HepG2 (cell line): ENCODE measurements around the gene HTRA2. TPM values are rescaled to one million over a fixed set of nuclear protein-coding genes. Genes with fewer than 3 reads are reported as not detected.
A peak's percentile ranks its signal among the peaks of the same experiment; 100 is the strongest.

Source experiments
- AKNA ChIP-seq: sonication (generic); formaldehyde crosslinking; IDR thresholded peaks from 2 replicates; pipeline ENCODE4 v1.4.0; 2020; ENCODE audit warnings: missing genetic modification reagents, borderline replicate concordance
- CHCHD3 ChIP-seq: sonication (generic); formaldehyde crosslinking; IDR thresholded peaks from 2 replicates; pipeline ENCODE4 v1.8.0; 2022; ENCODE audit warnings: mild to moderate bottlenecking, missing genetic modification reagents, moderate library complexity
- GMEB1 ChIP-seq: sonication (generic); formaldehyde crosslinking; IDR thresholded peaks from 2 replicates; pipeline ENCODE4 v1.5.1; 2020; ENCODE audit warnings: missing genetic modification reagents, mild to moderate bottlenecking, borderline replicate concordance
- PPARG ChIP-seq: conservative IDR thresholded peaks from 2 replicates; pipeline ENCODE4 v1.6.1; 2016; ENCODE audit warnings: missing biosample characterization, missing genetic modification reagents
- SMAD9 ChIP-seq: sonication (generic); formaldehyde crosslinking; IDR thresholded peaks from 2 replicates; pipeline ENCODE4 v1.5.1; 2020; ENCODE audit warnings: mild to moderate bottlenecking, missing genetic modification reagents
- ZIK1 ChIP-seq: sonication (generic); formaldehyde crosslinking; IDR thresholded peaks from 2 replicates; pipeline ENCODE4 v1.5.0; 2020; ENCODE audit warnings: mild to moderate bottlenecking, low read depth, missing genetic modification reagents, borderline replicate concordance
- ZNF264 ChIP-seq: sonication (generic); formaldehyde crosslinking; IDR thresholded peaks from 2 replicates; pipeline ENCODE4 v1.4.0; 2020; ENCODE audit warnings: missing genetic modification reagents
- ZNF30 ChIP-seq: sonication (generic); formaldehyde crosslinking; IDR thresholded peaks from 2 replicates; pipeline ENCODE4 v1.5.0; 2020; ENCODE audit warnings: mild to moderate bottlenecking, missing genetic modification reagents
- ZNF343 ChIP-seq: sonication (generic); formaldehyde crosslinking; IDR thresholded peaks from 2 replicates; pipeline ENCODE4 v1.4.0; 2020; ENCODE audit warnings: mild to moderate bottlenecking, missing genetic modification reagents
- ZNF589 ChIP-seq: sonication (generic); formaldehyde crosslinking; conservative IDR thresholded peaks from 2 replicates; pipeline ENCODE4 v1.8.0; 2022; ENCODE audit warnings: mild to moderate bottlenecking, moderate library complexity, missing genetic modification reagents
- polyA plus RNA-seq, 8 experiments: library from polyadenylated mRNA; depleted of rRNA in 3 of 8; stranded (reverse) in 7 of 8; unstranded in 1 of 8; fragments of >200 nt; fragmentation: Illumina TruSeq in 4 of 8; extraction: Trizol in 4 of 8; gene quantifications; 2 replicates each; pipeline versions ENCODE4 v1.2.1 to v1.2.3, GENCODE V29; 2011 to 2016; ENCODE audit warnings: low read depth in 4 of 8, missing spikeins in 1 of 8, mixed read lengths in 1 of 8; ENCODE audit not compliant: insufficient read depth in 1 of 8
- total RNA-seq, 5 experiments: library from RNA; depleted of rRNA; stranded (reverse); fragments of >200 nt; fragmentation: Illumina TruSeq; extraction: Trizol; gene quantifications; 2 replicates each; pipeline ENCODE4 v1.2.3, GENCODE V29; 2016; ENCODE audit warnings: low read depth in 1 of 5
- TF ChIP-seq, protein P1 (sequence below): sonication (generic); formaldehyde crosslinking; IDR thresholded peaks from 2 replicates; pipeline ENCODE4 v1.4.0; 2020; ENCODE audit warnings: missing genetic modification reagents
- TF ChIP-seq, protein P2 (sequence below): IDR thresholded peaks from 2 replicates; pipeline ENCODE4 v1.6.1; 2012; ENCODE audit warnings: low read length, improper control_type of control experiment
- TF ChIP-seq, protein P3 (sequence below): sonication (generic); formaldehyde crosslinking; IDR thresholded peaks from 2 replicates; pipeline ENCODE4 v1.4.0; 2020; ENCODE audit warnings: missing genetic modification reagents

HTRA2 gene
- total and polyA plus RNA-seq, 2 of the 13 experiments (the other 11 are each of a cell fraction or from before 2014, with no cell fraction given), result 47.7 to 50.3 TPM

DNA sequence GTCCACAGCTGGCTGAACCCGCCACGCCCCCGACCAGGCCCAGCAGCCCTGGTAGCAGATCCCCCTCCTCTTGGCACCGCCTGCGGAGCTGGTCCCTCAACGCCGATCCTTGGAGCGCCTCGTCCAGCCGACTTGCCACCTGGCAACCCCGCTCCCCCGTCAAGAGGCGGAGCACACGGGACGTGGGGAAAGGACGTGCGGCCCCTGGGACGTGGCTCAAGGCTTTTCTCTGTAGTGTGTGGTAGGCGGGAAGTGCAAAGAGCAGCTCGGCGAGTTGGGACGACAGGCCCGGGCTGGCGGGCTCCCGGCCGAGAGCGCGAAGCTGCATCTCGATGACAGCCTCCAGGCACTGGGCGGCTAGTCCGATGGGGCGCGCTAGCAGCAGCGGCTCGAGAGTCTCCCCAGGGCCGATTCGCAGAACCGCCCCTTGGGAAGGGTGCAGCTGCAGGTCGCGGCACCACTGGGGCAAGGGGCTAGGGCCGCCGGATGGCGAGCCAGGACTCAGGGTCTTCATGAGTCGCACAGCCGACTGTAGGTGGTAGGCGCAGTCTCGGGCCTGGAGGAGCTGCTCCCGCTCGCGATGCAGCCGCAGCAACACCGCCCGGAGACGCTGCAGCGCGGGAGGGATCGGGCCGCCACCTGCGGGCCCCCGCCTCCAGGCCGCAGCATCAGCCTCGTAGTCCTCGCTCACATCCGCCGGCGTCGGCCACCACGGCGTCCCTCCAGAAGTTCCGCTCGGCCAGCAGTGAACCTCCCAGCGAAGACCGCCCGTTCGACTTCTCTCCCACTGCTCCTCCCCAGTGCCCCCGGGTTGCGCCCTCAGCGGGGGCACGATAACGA is 47.6 kb upstream of the HTRA2 start (continued):
- TF ChIP-seq ZNF343 (CRISPR knock-in tag), result peak; percentile 86; the same call in 1 of the 2 replicates
- no peak for TF ChIP-seq PPARG (CRISPR knock-in tag)
- 0 out of 2 replicates have a peak, but pooled peaks have one; percentile 39 for TF ChIP-seq ZNF264
- 0 out of 2 replicates have a peak, but pooled peaks have one; percentile 5 for TF ChIP-seq AKNA (CRISPR knock-in tag)
- TF ChIP-seq, protein P1, sequence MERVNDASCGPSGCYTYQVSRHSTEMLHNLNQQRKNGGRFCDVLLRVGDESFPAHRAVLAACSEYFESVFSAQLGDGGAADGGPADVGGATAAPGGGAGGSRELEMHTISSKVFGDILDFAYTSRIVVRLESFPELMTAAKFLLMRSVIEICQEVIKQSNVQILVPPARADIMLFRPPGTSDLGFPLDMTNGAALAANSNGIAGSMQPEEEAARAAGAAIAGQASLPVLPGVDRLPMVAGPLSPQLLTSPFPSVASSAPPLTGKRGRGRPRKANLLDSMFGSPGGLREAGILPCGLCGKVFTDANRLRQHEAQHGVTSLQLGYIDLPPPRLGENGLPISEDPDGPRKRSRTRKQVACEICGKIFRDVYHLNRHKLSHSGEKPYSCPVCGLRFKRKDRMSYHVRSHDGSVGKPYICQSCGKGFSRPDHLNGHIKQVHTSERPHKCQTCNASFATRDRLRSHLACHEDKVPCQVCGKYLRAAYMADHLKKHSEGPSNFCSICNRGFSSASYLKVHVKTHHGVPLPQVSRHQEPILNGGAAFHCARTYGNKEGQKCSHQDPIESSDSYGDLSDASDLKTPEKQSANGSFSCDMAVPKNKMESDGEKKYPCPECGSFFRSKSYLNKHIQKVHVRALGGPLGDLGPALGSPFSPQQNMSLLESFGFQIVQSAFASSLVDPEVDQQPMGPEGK (CRISPR knock-in tag), result peak; percentile 84; the same call in 1 of the 2 replicates
- TF ChIP-seq ZNF589 (CRISPR knock-in tag), result peak; percentile 21; the same call in 1 of the 2 replicates
- no peak; the same call in 1 of the 2 replicates for TF ChIP-seq ZIK1
- peak; percentile 92 for TF ChIP-seq ZNF30 (CRISPR knock-in tag)
- TF ChIP-seq, protein P2, sequence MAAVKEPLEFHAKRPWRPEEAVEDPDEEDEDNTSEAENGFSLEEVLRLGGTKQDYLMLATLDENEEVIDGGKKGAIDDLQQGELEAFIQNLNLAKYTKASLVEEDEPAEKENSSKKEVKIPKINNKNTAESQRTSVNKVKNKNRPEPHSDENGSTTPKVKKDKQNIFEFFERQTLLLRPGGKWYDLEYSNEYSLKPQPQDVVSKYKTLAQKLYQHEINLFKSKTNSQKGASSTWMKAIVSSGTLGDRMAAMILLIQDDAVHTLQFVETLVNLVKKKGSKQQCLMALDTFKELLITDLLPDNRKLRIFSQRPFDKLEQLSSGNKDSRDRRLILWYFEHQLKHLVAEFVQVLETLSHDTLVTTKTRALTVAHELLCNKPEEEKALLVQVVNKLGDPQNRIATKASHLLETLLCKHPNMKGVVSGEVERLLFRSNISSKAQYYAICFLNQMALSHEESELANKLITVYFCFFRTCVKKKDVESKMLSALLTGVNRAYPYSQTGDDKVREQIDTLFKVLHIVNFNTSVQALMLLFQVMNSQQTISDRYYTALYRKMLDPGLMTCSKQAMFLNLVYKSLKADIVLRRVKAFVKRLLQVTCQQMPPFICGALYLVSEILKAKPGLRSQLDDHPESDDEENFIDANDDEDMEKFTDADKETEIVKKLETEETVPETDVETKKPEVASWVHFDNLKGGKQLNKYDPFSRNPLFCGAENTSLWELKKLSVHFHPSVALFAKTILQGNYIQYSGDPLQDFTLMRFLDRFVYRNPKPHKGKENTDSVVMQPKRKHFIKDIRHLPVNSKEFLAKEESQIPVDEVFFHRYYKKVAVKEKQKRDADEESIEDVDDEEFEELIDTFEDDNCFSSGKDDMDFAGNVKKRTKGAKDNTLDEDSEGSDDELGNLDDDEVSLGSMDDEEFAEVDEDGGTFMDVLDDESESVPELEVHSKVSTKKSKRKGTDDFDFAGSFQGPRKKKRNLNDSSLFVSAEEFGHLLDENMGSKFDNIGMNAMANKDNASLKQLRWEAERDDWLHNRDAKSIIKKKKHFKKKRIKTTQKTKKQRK, result no peak
- TF ChIP-seq SMAD9 (CRISPR knock-in tag), result peak; percentile 25; the same call in 1 of the 2 replicates
- no peak; the same call in 1 of the 2 replicates for TF ChIP-seq GMEB1 (CRISPR knock-in tag)
- 0 out of 2 replicates have a peak, but pooled peaks have one; percentile 59 for TF ChIP-seq CHCHD3
- TF ChIP-seq, protein P3, sequence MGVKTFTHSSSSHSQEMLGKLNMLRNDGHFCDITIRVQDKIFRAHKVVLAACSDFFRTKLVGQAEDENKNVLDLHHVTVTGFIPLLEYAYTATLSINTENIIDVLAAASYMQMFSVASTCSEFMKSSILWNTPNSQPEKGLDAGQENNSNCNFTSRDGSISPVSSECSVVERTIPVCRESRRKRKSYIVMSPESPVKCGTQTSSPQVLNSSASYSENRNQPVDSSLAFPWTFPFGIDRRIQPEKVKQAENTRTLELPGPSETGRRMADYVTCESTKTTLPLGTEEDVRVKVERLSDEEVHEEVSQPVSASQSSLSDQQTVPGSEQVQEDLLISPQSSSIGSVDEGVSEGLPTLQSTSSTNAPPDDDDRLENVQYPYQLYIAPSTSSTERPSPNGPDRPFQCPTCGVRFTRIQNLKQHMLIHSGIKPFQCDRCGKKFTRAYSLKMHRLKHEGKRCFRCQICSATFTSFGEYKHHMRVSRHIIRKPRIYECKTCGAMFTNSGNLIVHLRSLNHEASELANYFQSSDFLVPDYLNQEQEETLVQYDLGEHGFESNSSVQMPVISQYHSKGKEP, result 0 out of 2 replicates have a peak, but pooled peaks have one; percentile 64
